Esophagus muscularis mucosa (tissue), 4 donors: ENCODE measurements around the gene PP2D1.

Source experiments
- CTCF ChIP-seq, 3 experiments: fragments of 200-600 bp in 2 of 3; fragments of 450-650 bp in 1 of 3; sonication (generic) in 2 of 3; IDR thresholded peaks; one replicate each; pipeline ENCODE4 v1.5.1; 2017 to 2019; ENCODE audit warnings: antibody characterized with exemption in 3 of 3, mild to moderate bottlenecking in 2 of 3, moderate library complexity in 1 of 3
- EP300 ChIP-seq: sonication (generic); formaldehyde crosslinking; IDR thresholded peaks from one replicate; pipeline ENCODE4 v1.6.1; 2017; ENCODE audit warnings: antibody characterized with exemption
- POLR2A ChIP-seq: fragments of 450-650 bp; IDR thresholded peaks from one replicate; pipeline ENCODE4 v1.6.1; 2017; ENCODE audit warnings: antibody characterized with exemption, moderate library complexity, mild to moderate bottlenecking, low read depth
- POLR2AphosphoS5 ChIP-seq, 2 donors: sonication (generic); formaldehyde crosslinking; IDR thresholded peaks; one replicate each; pipeline ENCODE4 v1.6.1; 2017; ENCODE audit warnings: antibody characterized with exemption in 2 of 2

GRCh38 chr3:20035019-20035418 lies 23.0 kb upstream of the PP2D1 start:
- TF ChIP-seq CTCF (IDR thresholded peaks at IDR 0.05) (no peak), POLR2AphosphoS5 (IDR thresholded peaks at IDR 0.05) (no peak), POLR2A (no peak), EP300 (no peak)
